HG02938 (cell line): ENCODE data around the gene ZNF799.
"Not testable (repeated sequence)": the region's sequence is repeated elsewhere in the genome, so short reads cannot be mapped to it uniquely, and the experiment has no call there.

Source experiments
- ATAC-seq: cut with Tn5 transposase; IDR thresholded peaks from one replicate; pipeline ENCODE4 v1.9.1; 2021; ENCODE audit warnings: mild to moderate bottlenecking, moderate library complexity; ENCODE audit not compliant: unreplicated experiment

Gene ZNF799

DNA sequence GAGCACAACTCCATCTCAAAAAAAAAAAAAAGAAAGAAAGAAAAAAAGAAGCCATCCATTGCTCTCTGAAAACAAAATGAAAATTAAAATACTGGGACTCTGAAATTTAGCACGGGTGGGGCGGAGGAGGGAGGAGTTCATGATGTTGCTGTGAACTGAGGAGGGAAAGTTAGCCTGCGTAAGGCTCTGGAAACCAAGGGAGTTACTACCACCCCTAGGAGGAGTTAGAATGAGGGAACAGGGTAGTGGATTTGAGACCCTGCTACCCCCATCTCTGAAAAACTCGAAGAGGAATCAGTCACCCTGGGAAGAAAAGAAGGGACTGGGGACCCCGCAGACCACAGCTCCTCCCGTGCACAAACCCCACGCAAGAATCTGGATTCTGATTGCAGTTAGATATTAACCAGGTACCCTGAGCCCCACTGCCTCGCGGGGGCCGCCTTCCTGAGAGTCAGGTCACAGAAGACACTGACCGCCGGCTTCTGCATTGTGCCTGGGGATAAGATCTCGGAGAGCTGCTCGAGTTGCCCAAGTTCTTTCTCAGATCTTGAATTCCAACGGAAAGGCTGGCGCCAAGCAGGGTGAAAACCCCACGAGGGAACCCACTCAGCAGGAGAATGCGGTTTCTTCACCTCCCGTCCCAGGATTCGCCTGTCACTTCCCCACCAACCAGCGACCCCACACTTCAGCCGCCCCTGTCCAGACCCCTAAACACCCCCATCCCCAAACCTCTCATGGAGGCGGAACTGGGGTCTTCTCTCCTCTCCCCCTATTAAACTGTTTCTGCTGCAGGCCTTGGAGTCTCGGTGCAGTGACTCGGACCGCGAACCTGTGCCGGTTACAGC lies 36.5 kb downstream of the ZNF799 start:
- ATAC-seq = no peak

DNA sequence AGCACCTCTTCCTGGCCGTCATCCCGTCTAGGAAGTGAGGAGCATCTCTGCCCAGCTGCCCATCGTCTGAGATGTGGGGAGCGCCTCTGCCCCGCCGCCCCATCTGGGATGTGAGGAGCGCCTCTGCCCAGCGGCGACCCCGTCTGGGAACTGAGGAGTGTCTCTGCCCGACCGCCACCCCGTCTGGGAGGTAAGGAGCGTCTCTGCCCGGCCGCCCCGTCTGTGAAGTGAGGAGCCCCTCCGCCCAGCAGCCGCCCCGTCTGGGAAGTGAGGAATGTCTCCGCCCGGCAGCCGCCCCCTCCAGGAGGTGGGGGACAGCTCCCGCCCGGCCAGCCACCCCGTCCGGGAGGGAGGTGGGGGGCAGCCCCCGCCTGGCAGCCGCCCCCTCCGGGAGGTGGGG lies 38.8 kb downstream of the ZNF799 start:
- not testable (repeated sequence) for ATAC-seq

DNA sequence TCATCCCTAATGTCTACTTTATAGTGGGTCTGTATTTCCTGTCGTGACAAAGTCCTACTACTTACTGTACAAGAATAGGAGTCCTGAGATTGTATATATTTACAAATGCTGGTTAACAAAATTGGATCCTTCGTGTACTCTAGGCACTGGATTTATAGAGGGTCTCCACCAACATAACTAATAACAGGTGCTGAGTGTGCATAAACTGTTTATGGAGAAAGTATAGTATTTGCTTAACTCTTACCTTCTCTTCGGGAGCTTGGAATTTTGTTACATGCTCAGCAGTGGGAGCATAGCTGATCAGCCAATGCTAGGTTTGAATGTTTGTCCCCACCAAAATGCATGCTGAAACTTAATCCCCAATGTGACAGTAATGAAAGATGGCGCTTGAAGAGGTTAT lies 47.7 kb downstream of the ZNF799 start:
- no peak for ATAC-seq

DNA sequence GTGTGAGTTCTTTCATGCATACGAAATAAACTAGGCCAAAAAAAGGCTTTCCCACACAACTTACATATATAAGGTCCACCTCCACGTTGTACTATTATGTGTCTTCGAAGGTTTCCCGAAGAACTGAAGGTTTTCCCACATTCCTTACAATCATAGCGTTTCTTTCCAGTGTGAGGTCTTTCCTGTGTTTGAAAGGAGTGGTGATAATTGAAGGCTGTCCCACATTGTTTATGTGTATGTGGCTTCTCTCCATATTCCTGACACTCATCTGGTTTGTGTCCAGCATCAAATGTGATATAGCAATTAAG lies 50.2 kb downstream of the ZNF799 start:
- no peak for ATAC-seq

DNA sequence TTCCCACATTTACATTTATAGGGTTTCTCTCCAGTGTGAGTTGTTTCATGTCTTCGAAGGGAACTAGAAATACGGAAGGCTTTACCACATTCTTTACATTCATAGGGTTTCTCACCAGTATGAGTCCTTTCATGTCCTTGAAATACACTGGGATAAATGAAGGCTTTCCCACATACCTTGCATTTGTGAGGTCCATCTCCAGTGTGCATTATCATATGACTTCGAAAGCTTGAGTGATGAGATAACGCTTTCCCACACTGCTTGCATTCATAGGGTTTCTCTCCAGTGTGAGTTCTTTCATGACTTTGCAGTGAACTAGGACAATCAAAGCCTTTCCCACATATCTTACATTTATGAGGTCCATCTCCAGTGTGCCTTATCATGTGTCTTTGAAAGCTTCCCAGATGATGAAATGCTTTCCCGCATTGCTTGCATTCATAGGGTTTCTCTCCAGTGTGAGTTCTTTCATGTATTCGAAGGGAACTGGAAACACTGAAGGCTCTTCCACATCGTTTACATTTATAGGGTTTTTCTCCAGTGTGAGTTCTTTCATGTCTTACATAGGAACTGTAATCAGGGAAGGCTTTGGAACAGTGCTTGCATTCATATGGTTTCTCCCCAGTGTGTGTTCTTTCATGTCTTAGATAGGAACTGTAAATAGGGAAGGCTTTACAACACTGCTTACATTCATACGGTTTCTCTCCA lies 50.7 kb downstream of the ZNF799 start:
- no peak for ATAC-seq

DNA sequence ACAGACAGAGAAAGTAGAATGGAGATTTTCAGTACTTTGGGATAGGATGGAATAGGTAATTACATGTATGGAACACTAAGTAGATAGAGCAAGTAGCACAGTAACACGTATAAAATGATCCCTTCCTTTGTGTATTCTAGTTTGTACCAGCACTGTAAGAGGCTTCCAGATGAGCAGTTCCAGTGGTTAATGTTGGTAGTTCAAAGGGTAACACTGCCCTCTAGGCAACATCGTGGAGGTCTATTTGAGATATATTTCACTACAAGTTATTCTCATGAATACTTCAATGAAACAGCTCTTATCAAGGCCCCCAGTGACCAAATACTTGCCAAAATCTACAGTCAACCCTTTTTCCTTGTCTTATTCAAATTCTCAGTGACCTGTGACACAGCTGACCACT lies 54.2 kb downstream of the ZNF799 start:
- no peak for ATAC-seq

DNA sequence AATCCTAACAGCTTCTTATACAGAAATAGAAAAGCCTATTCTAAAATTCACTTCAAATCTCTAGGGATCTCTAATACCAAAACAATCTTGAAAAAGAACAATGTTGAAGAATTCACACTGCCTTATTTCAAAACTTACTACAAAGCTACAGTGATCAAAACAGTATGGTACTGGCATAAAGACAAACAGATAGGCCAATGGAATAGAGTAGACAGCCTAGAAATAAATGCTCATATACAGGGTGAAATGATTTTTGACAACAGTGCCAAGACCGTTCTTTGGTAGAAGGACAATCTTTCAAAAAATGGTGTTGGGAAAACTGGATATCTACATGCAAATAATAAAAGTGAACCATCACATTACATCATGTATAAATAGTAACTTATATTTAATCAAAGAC lies 55.9 kb downstream of the ZNF799 start:
- no peak for ATAC-seq
